AG04450 (cell line): ENCODE measurements around the gene ZSCAN1. TPM values are rescaled to one million over a fixed set of nuclear protein-coding genes. Genes with fewer than 3 reads are reported as not detected.

Source experiments
- CTCF ChIA-PET: fragments of 300-600, 350-600 bp; formaldehyde crosslinking; extraction: SDS; loops from one replicate; lab custom pipeline; 2022; ENCODE audit warnings: antibody characterized with exemption, inconsistent platforms; lab: Charles Lee
- POLR2A ChIA-PET: fragments of 350-600 bp; formaldehyde crosslinking; extraction: SDS; loops from one replicate; lab custom pipeline; 2021; ENCODE audit warnings: antibody characterized with exemption, inconsistent platforms; lab: Yijun Ruan, JAX
- DNase-seq: peaks from one replicate; pipeline ENCODE4 v3.0.0-alpha.2; 2011; ENCODE audit warnings: low read depth, low spot score
- H3K27ac ChIP-seq: one replicate; pipeline ENCODE4 v1.5.1; 2012; ENCODE audit warnings: low read depth, low read length, control low read depth
- H3K27me3 ChIP-seq: one replicate; pipeline ENCODE4 v1.6.0; 2012; ENCODE audit warnings: low read length; ENCODE audit not compliant: control insufficient read depth, insufficient read depth
- H3K4me3 ChIP-seq: 2 replicates; pipeline ENCODE4 v1.5.1; 2011; ENCODE audit warnings: mild to moderate bottlenecking, low read depth, low read length, control low read depth
- H3K9me3 ChIP-seq: 2 replicates; pipeline ENCODE4 v1.5.1; 2012; ENCODE audit warnings: low read length; ENCODE audit not compliant: control insufficient read depth, insufficient read depth
- polyA plus RNA-seq: library from polyadenylated mRNA; depleted of rRNA; stranded (reverse); fragments of >200 nt; gene quantifications from 2 replicates; pipeline ENCODE4 v1.2.3, GENCODE V29; 2011
- TF ChIP-seq, protein P1 (sequence below): IDR thresholded peaks from 2 replicates; pipeline ENCODE4 v1.5.1; 2011; ENCODE audit warnings: low read depth, low read length, control low read depth, inconsistent platforms

ZSCAN1 gene
- polyA plus RNA-seq, 1 experiment, result not detected

- ChIA-PET CTCF (interaction anchor here (1.0 kb wide), 1 partner anchor 129 kb away, joined by 3 read pairs; no protein-coding TSS in a partner anchor), POLR2A (no interaction called here)
- DNase-seq, result no peak
- H3K9me3 ChIP-seq, result peaks cover 72% of the 10 kb centered on the region
- no peak overlapping the region for H3K4me3 ChIP-seq
- H3K27me3 ChIP-seq, result no peaks in the 10 kb centered on the region
- H3K27ac ChIP-seq, result no peak overlapping the region
- TF ChIP-seq, protein P1, sequence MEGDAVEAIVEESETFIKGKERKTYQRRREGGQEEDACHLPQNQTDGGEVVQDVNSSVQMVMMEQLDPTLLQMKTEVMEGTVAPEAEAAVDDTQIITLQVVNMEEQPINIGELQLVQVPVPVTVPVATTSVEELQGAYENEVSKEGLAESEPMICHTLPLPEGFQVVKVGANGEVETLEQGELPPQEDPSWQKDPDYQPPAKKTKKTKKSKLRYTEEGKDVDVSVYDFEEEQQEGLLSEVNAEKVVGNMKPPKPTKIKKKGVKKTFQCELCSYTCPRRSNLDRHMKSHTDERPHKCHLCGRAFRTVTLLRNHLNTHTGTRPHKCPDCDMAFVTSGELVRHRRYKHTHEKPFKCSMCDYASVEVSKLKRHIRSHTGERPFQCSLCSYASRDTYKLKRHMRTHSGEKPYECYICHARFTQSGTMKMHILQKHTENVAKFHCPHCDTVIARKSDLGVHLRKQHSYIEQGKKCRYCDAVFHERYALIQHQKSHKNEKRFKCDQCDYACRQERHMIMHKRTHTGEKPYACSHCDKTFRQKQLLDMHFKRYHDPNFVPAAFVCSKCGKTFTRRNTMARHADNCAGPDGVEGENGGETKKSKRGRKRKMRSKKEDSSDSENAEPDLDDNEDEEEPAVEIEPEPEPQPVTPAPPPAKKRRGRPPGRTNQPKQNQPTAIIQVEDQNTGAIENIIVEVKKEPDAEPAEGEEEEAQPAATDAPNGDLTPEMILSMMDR, result no peak
These were observed 11.6 kb upstream of the ZSCAN1 start for GRCh38 chr19:58022283-58022660.

DNA sequence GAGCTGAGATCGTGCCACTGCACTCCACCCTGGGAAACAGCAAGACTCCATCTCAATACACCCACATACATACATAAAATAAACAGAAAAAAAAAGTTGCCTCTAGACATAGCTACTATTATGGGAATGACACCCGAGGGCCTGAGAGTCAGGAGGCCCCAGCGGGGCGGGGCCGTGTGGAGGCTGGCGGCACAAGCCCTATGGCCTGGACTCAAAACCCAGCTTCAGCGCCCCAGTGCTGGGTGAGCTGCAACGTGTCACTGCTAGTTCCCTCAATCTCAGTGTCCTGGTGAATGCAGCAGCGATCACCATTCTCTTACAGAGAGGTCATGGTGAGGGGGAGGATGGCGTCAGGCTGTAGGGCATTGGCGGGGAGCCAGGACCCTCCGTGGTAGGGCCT, 9.2 kb upstream of the ZSCAN1 start:
- ChIA-PET CTCF (no interaction called here), POLR2A (no interaction called here)
- H3K4me3 ChIP-seq, result no peak overlapping the region
- no peaks in the 10 kb centered on the region for H3K27me3 ChIP-seq
- no peak overlapping the region for H3K27ac ChIP-seq
- TF ChIP-seq, protein P1, result no peak
- H3K9me3 ChIP-seq, result peaks cover 77% of the 10 kb centered on the region
- DNase-seq, result no peak

DNA sequence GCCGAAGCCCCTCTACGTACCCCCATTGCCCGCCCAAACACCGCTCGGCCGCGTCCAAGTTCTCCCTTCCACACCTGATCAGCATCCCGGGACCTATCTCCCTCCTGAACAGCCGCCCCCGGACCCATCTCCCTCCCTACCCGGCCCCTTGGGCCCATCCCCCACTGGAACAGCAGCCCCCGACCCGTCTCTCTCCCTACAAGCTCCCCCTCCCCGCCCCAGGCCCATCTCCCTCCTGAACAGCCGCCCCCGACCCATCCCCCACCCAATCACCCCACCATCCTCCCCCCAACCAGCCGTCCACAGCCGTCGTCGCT, 610 bp downstream of the ZSCAN1 start:
- CTCF ChIA-PET, result no interaction called here
- peak overlapping the region; percentile 10; the same call in 1 of the 2 replicates for H3K4me3 ChIP-seq
- H3K9me3 ChIP-seq, result peaks cover 70% of the 10 kb centered on the region
- no peak for DNase-seq
- no peaks in the 10 kb centered on the region for H3K27me3 ChIP-seq
- TF ChIP-seq, protein P1, result no peak
- POLR2A ChIA-PET, result no interaction called here
- no peak overlapping the region for H3K27ac ChIP-seq

DNA sequence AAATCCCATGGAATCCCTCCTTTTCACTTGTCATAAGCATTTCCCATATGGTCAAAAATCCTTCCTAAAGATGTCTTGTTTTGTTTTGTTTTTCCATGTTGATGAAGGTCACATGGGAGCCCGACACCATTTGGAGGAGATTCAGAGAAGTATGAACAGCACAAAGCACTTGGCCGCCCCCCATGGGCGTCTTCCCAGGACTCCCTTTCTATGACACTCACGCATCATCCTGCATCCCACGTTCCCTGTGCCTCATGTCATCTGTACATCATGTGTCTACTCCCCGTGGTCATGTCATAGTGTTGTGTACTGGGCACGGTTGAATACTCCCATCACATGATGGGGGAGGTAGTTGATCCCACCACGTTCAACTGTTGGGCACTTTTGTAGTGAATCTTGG, 2.0 kb downstream of the ZSCAN1 start:
- peaks cover 74% of the 10 kb centered on the region for H3K9me3 ChIP-seq
- DNase-seq, result no peak
- H3K4me3 ChIP-seq, result no peak overlapping the region
- ChIA-PET POLR2A (no interaction called here), CTCF (no interaction called here)
- H3K27ac ChIP-seq, result no peak overlapping the region
- TF ChIP-seq, protein P1, result no peak
- H3K27me3 ChIP-seq, result no peaks in the 10 kb centered on the region

GRCh38 chr19:58037927-58038687, 4.3 kb downstream of the ZSCAN1 start:
- no peaks in the 10 kb centered on the region for H3K27me3 ChIP-seq
- no peak for DNase-seq
- H3K9me3 ChIP-seq, result peaks cover 81% of the 10 kb centered on the region
- ChIA-PET POLR2A (no interaction called here), CTCF (no interaction called here)
- no peak overlapping the region for H3K4me3 ChIP-seq
- no peak overlapping the region for H3K27ac ChIP-seq
- TF ChIP-seq, protein P1, result no peak
